Panc1 (cell line): Measurements from ENCODE around the gene PCED1B. TPM values are rescaled to one million over a fixed set of nuclear protein-coding genes. Genes with fewer than 3 reads are reported as not detected.

Source experiments
- ATAC-seq: fragments of 200-7000 bp; cut with Tn5 transposase; 2 replicates; pipeline ENCODE4 v1.9.1; 2020; ENCODE audit warnings: mild to moderate bottlenecking, moderate library complexity
- BruUV-seq: library from RNA; stranded (reverse); fragments of 400-500 nt; replicated peaks from 2 replicates; lab custom pipeline; 2021; lab: Mats Ljungman, UMichigan
- CTCF ChIA-PET: fragments of 300-600 bp; sonication (Branson Sonifier 250); formaldehyde crosslinking; loops from one replicate; lab custom pipeline; 2022; ENCODE audit warnings: antibody characterized with exemption; lab: Charles Lee
- POLR2A ChIA-PET: fragments of 300-600 bp; sonication (Branson Sonifier 250); formaldehyde crosslinking; loops from one replicate; lab custom pipeline; 2022; ENCODE audit warnings: antibody characterized with exemption; lab: Charles Lee
- DNase-seq: peaks from one replicate; pipeline ENCODE4 v3.0.0-alpha.2; 2010; ENCODE audit warnings: low read depth, low spot score
- H3K27ac ChIP-seq: 2 replicates; pipeline ENCODE4 v1.5.1; 2011; ENCODE audit warnings: mild to moderate bottlenecking, low read length, inconsistent platforms
- H3K27me3 ChIP-seq: fragments of 200-500 bp; sonication (Bioruptor generic); 2 replicates; pipeline ENCODE4 v1.6.0; 2014; ENCODE audit warnings: low read length, inconsistent platforms; ENCODE audit not compliant: control insufficient read depth, insufficient read depth
- H3K36me3 ChIP-seq: fragments of 200-500 bp; sonication (Bioruptor generic); 2 replicates; pipeline ENCODE4 v1.5.1; 2014; ENCODE audit warnings: inconsistent platforms, mild to moderate bottlenecking, low read length, moderate library complexity; ENCODE audit not compliant: control insufficient read depth, insufficient read depth
- H3K4me1 ChIP-seq: 2 replicates; pipeline ENCODE4 v1.5.1; 2011; ENCODE audit warnings: inconsistent platforms, mild to moderate bottlenecking, low read length, moderate library complexity; ENCODE audit not compliant: control insufficient read depth, insufficient read depth
- H3K4me3 ChIP-seq, 2 experiments: 2 replicates each; pipeline ENCODE4 v1.5.1; 2011 to 2012; ENCODE audit warnings: low read depth in 2 of 2, low read length in 2 of 2, mild to moderate bottlenecking in 2 of 2, inconsistent platforms in 1 of 2, moderate library complexity in 1 of 2
- H3K9me3 ChIP-seq: fragments of 200-500 bp; sonication (Bioruptor generic); 2 replicates; pipeline ENCODE4 v1.5.1; 2014; ENCODE audit warnings: low read depth, mild to moderate bottlenecking, inconsistent platforms, low read length, moderate library complexity; ENCODE audit not compliant: control insufficient read depth, insufficient read depth
- POLR2AphosphoS5 ChIP-seq: IDR thresholded peaks from 2 replicates; pipeline ENCODE4 v1.6.1; 2012; ENCODE audit warnings: mild to moderate bottlenecking, low read depth, low read length, moderate library complexity
- SIN3A ChIP-seq: IDR thresholded peaks from 2 replicates; pipeline ENCODE4 v1.6.1; 2012; ENCODE audit warnings: low read depth, mild to moderate bottlenecking, low read length, moderate library complexity, borderline replicate concordance; ENCODE audit not compliant: insufficient read depth
- TCF7L2 ChIP-seq: IDR thresholded peaks from 2 replicates; pipeline ENCODE4 v1.6.1; 2011; ENCODE audit warnings: mild to moderate bottlenecking, low read depth, low read length, inconsistent platforms
- in situ Hi-C: cut with HindIII; loops from 2 replicates; pipeline ENCODE4 v1.10.0; 2016; ENCODE audit warnings: low sequenced_read_pairs, low pct_unique_long_range_greater_than_20kb
- intact Hi-C: fragments of 100-400 bp; cut with micrococcal nuclease; formaldehyde crosslinking; loops from one replicate; pipeline ENCODE4 v1.10.0; 2022; ENCODE audit not compliant: unreplicated experiment
- total RNA-seq: library from RNA; stranded (reverse); gene quantifications from one replicate; pipeline ENCODE4 v1.2.1, GENCODE V29; 2021; ENCODE audit not compliant: unreplicated experiment
- TF ChIP-seq, protein P1 (sequence below), 2 experiments: IDR thresholded peaks; 2 replicates each; pipeline ENCODE4 v1.6.1; 2011 to 2012; ENCODE audit warnings: low read depth in 2 of 2, control low read depth in 1 of 2, low read length in 1 of 2, mild to moderate bottlenecking in 1 of 2, moderate library complexity in 1 of 2; ENCODE audit not compliant: insufficient read depth in 1 of 2
- TF ChIP-seq, protein P2 (sequence below): fragments of 450-650 bp; IDR thresholded peaks from 2 replicates; pipeline ENCODE4 v1.5.1; 2017; ENCODE audit warnings: mild to moderate bottlenecking

Gene PCED1B
- total RNA-seq, 1 experiment from 2014 or later, result 0.82 TPM

DNA sequence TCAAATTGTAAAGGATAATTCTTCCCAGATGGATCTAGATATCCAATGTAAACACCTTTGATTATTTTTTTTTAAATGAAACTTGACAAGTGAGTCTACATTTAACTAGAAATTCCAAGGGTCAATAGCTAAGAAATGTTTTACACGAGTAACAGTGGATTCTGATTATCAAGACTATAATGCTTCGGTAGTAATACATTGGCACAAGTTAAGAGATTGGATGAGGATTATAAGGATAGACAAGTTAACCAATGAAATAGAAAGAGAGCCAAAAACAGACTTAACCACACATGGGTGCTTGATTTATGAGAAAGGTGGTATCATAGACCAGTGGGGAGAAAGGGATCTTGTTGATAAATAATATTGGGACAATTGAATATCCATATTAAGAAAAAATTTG is 40.3 kb upstream of the PCED1B start:
- Histone ChIP-seq H3K9me3 (no peaks in the 10 kb centered on the region), H3K4me3 (no peak overlapping the region), H3K36me3 (no peaks in the 10 kb centered on the region; the same call in 1 of the 2 replicates), H3K27ac (no peak overlapping the region), H3K27me3 (no peaks in the 10 kb centered on the region), H3K4me1 (no peaks in the 10 kb centered on the region)
- TF ChIP-seq SIN3A (no peak), POLR2AphosphoS5 (no peak)
- BruUV-seq, result no TSS peak
- POLR2A ChIA-PET, result no interaction called here
- ATAC-seq (no peak), DNase-seq (no peak)
- in situ Hi-C loops, result no loop called here
- intact Hi-C loops, result loop anchor here (10.0 kb wide), 1 partner anchor 646 kb away; no protein-coding TSS in a partner anchor
- CTCF ChIA-PET, result no interaction called here

DNA sequence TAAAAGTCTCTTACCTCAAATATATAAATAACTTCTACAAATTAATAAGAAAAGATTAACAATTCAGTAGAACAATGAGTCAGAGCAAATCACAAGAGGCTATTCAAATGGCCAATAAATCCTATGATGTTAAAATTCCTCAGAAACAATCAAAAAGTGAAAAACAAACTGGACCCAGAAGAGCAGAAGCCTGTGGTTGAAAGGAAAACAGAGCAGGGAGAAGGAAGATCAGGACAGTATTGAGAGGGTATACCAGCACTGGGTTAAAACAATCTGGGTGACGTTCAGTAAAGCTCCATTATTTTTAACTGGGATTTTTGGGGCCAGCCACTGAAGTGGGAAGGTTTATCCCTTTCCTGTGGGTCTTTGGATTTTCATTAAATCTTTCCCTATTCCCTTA is 39.7 kb upstream of the PCED1B start:
- Histone ChIP-seq H3K4me1 (no peaks in the 10 kb centered on the region), H3K9me3 (no peaks in the 10 kb centered on the region), H3K27ac (no peak overlapping the region), H3K27me3 (no peaks in the 10 kb centered on the region), H3K36me3 (no peaks in the 10 kb centered on the region; the same call in 1 of the 2 replicates), H3K4me3 (no peak overlapping the region)
- intact Hi-C loops, result loop anchor here (10.0 kb wide), 1 partner anchor 645 kb away; no protein-coding TSS in a partner anchor
- BruUV-seq, result no TSS peak
- TF ChIP-seq, protein P1, sequence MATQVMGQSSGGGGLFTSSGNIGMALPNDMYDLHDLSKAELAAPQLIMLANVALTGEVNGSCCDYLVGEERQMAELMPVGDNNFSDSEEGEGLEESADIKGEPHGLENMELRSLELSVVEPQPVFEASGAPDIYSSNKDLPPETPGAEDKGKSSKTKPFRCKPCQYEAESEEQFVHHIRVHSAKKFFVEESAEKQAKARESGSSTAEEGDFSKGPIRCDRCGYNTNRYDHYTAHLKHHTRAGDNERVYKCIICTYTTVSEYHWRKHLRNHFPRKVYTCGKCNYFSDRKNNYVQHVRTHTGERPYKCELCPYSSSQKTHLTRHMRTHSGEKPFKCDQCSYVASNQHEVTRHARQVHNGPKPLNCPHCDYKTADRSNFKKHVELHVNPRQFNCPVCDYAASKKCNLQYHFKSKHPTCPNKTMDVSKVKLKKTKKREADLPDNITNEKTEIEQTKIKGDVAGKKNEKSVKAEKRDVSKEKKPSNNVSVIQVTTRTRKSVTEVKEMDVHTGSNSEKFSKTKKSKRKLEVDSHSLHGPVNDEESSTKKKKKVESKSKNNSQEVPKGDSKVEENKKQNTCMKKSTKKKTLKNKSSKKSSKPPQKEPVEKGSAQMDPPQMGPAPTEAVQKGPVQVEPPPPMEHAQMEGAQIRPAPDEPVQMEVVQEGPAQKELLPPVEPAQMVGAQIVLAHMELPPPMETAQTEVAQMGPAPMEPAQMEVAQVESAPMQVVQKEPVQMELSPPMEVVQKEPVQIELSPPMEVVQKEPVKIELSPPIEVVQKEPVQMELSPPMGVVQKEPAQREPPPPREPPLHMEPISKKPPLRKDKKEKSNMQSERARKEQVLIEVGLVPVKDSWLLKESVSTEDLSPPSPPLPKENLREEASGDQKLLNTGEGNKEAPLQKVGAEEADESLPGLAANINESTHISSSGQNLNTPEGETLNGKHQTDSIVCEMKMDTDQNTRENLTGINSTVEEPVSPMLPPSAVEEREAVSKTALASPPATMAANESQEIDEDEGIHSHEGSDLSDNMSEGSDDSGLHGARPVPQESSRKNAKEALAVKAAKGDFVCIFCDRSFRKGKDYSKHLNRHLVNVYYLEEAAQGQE (IDR thresholded peaks at IDR 0.05; ENCODE audit: insufficient read depth in 1 of 2, low read depth in 2 of 2, low read length in 1 of 2), result no peak
- TF ChIP-seq TCF7L2, result no peak
- TF ChIP-seq POLR2AphosphoS5, result no peak
- TF ChIP-seq, protein P2, sequence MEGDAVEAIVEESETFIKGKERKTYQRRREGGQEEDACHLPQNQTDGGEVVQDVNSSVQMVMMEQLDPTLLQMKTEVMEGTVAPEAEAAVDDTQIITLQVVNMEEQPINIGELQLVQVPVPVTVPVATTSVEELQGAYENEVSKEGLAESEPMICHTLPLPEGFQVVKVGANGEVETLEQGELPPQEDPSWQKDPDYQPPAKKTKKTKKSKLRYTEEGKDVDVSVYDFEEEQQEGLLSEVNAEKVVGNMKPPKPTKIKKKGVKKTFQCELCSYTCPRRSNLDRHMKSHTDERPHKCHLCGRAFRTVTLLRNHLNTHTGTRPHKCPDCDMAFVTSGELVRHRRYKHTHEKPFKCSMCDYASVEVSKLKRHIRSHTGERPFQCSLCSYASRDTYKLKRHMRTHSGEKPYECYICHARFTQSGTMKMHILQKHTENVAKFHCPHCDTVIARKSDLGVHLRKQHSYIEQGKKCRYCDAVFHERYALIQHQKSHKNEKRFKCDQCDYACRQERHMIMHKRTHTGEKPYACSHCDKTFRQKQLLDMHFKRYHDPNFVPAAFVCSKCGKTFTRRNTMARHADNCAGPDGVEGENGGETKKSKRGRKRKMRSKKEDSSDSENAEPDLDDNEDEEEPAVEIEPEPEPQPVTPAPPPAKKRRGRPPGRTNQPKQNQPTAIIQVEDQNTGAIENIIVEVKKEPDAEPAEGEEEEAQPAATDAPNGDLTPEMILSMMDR, result no peak
- no peak for TF ChIP-seq SIN3A
- no peak for ATAC-seq
- no peak for DNase-seq
- ChIA-PET POLR2A (no interaction called here), CTCF (no interaction called here)
- in situ Hi-C loops, result no loop called here

GRCh38 chr12:47041327-47041726 is 38.1 kb upstream of the PCED1B start:
- ChIA-PET CTCF (interaction anchor here (1.6 kb wide), 1 partner anchor 9 kb away, joined by 5 read pairs; no protein-coding TSS in a partner anchor), POLR2A (no interaction called here)
- DNase-seq (no peak), ATAC-seq (no peak)
- Histone ChIP-seq H3K27ac (no peak overlapping the region), H3K36me3 (no peaks in the 10 kb centered on the region; the same call in 1 of the 2 replicates), H3K9me3 (no peaks in the 10 kb centered on the region), H3K4me3 (no peak overlapping the region), H3K4me1 (no peaks in the 10 kb centered on the region), H3K27me3 (no peaks in the 10 kb centered on the region)
- in situ Hi-C loops, result no loop called here
- BruUV-seq, result no TSS peak
- intact Hi-C loops, result no loop called here
- no peak for TF ChIP-seq SIN3A
- TF ChIP-seq, protein P1 (IDR thresholded peaks at IDR 0.05; ENCODE audit: insufficient read depth in 1 of 2, low read depth in 2 of 2, low read length in 1 of 2), result no peak
